ENCODE measurements around the gene MRFAP1L1. TPM values are rescaled to one million over a fixed set of nuclear protein-coding genes. Genes with fewer than 3 reads are reported as not detected.

The MRFAP1L1 gene
- total RNA-seq, 1 donor from 2014 or later = 44.7 TPM

- Mint-ChIP-seq H3K27ac (ENCODE audit: unreplicated experiment) (peak overlapping the region; percentile 94), H3K4me1 (ENCODE audit: low read depth) (peaks cover 47% of the 10 kb centered on the region), H3K9me3 (ENCODE audit: low read depth) (no peaks in the 10 kb centered on the region), H3K27me3 (ENCODE audit: low read depth) (peaks cover 3% of the 10 kb centered on the region), H3K4me3 (ENCODE audit: unreplicated experiment) (peak overlapping the region; percentile 97), H3K36me3 (ENCODE audit: low read depth) (peaks cover 10% of the 10 kb centered on the region)
- TF ChIP-seq CTCF (IDR thresholded peaks at IDR 0.05) = no peak
- DNase-seq (ENCODE audit: low spot score) = no peak
These were observed 617 bp upstream of the MRFAP1L1 start for GRCh38 chr4:6710282-6710681.

GRCh38 chr4:6706173-6706572 is 3.5 kb downstream of the MRFAP1L1 start:
- Mint-ChIP-seq H3K36me3 (ENCODE audit: low read depth) (peaks cover 18% of the 10 kb centered on the region), H3K27me3 (ENCODE audit: low read depth) (no peaks in the 10 kb centered on the region), H3K4me3 (ENCODE audit: unreplicated experiment) (no peak overlapping the region), H3K9me3 (ENCODE audit: low read depth) (peaks cover 11% of the 10 kb centered on the region), H3K4me1 (ENCODE audit: low read depth) (peaks cover 54% of the 10 kb centered on the region), H3K27ac (ENCODE audit: unreplicated experiment) (peak overlapping the region; percentile 3)
- TF ChIP-seq CTCF (IDR thresholded peaks at IDR 0.05) = no peak
- no peak for DNase-seq (ENCODE audit: low spot score)

- DNase-seq (ENCODE audit: low spot score) = no peak
- Mint-ChIP-seq H3K27me3 (ENCODE audit: low read depth) (no peaks in the 10 kb centered on the region), H3K36me3 (ENCODE audit: low read depth) (peaks cover 19% of the 10 kb centered on the region), H3K9me3 (ENCODE audit: low read depth) (peaks cover 11% of the 10 kb centered on the region), H3K27ac (ENCODE audit: unreplicated experiment) (peak overlapping the region; percentile 19), H3K4me1 (ENCODE audit: low read depth) (peaks cover 53% of the 10 kb centered on the region), H3K4me3 (ENCODE audit: unreplicated experiment) (no peak overlapping the region)
- no peak for TF ChIP-seq CTCF (IDR thresholded peaks at IDR 0.05)
These were observed 4.0 kb downstream of the MRFAP1L1 start for GRCh38 chr4:6705646-6706045.

- no peak for DNase-seq (ENCODE audit: low spot score)
- Mint-ChIP-seq H3K36me3 (ENCODE audit: low read depth) (peaks cover 21% of the 10 kb centered on the region), H3K27ac (ENCODE audit: unreplicated experiment) (no peak overlapping the region), H3K27me3 (ENCODE audit: low read depth) (no peaks in the 10 kb centered on the region), H3K4me3 (ENCODE audit: unreplicated experiment) (no peak overlapping the region), H3K9me3 (ENCODE audit: low read depth) (peaks cover 11% of the 10 kb centered on the region), H3K4me1 (ENCODE audit: low read depth) (peaks cover 41% of the 10 kb centered on the region)
- TF ChIP-seq CTCF (IDR thresholded peaks at IDR 0.05) = no peak
These were observed 5.9 kb downstream of the MRFAP1L1 start for GRCh38 chr4:6703786-6704185.

GRCh38 chr4:6702761-6703160 is 6.9 kb downstream of the MRFAP1L1 start:
- peaks cover 15% of the 10 kb centered on the region for H3K36me3 Mint-ChIP-seq (ENCODE audit: low read depth)

More at GRCh38 chr4:6702761-6703160, 6.9 kb downstream of the MRFAP1L1 start:
- H3K4me3 Mint-ChIP-seq (ENCODE audit: unreplicated experiment) = no peak overlapping the region
- H3K27me3 Mint-ChIP-seq (ENCODE audit: low read depth) = no peaks in the 10 kb centered on the region
- no peak for DNase-seq (ENCODE audit: low spot score)
- H3K4me1 Mint-ChIP-seq (ENCODE audit: low read depth) = peaks cover 33% of the 10 kb centered on the region
- H3K9me3 Mint-ChIP-seq (ENCODE audit: low read depth) = peaks cover 11% of the 10 kb centered on the region
- no peak for TF ChIP-seq CTCF (IDR thresholded peaks at IDR 0.05)
- H3K27ac Mint-ChIP-seq (ENCODE audit: unreplicated experiment) = no peak overlapping the region

Measured in chondrocyte (in vitro differentiated cells).